Natural killer cell (primary cell): ENCODE data around the gene SNX4. TPM values are rescaled to one million over a fixed set of nuclear protein-coding genes. Genes with fewer than 3 reads are reported as not detected.

Experiments used
- ATAC-seq, 3 donors: fragments of 150-1000 bp in 2 of 3; fragments of 200-7000 bp in 1 of 3; cut with Tn5 transposase; 1 replicate in 1 of 3; 2 replicates in 2 of 3; pipeline ENCODE4 v1.10.0; 2021; ENCODE audit warnings: mild to moderate bottlenecking in 2 of 3, moderate library complexity in 2 of 3
- DNase-seq, 2 donors: peaks; one replicate each; pipeline versions ENCODE4 v3.0.0 to v3.0.0-alpha.2; 2013 to 2021; ENCODE audit warnings: mixed read lengths in 1 of 2
- H3K27ac ChIP-seq: one replicate; pipeline ENCODE4 v1.5.1; 2013; ENCODE audit warnings: mild to moderate bottlenecking, low read length
- H3K27me3 ChIP-seq: one replicate; pipeline ENCODE4 v1.6.1; 2013; ENCODE audit warnings: low read length; ENCODE audit not compliant: control insufficient read depth, insufficient read depth
- H3K36me3 ChIP-seq: one replicate; pipeline ENCODE4 v1.6.1; 2013; ENCODE audit warnings: low read length; ENCODE audit not compliant: control insufficient read depth, insufficient read depth
- H3K4me1 ChIP-seq: one replicate; pipeline ENCODE4 v1.6.1; 2013; ENCODE audit warnings: low read length; ENCODE audit not compliant: control insufficient read depth, insufficient read depth
- H3K4me3 ChIP-seq: one replicate; pipeline ENCODE4 v1.5.1; 2013; ENCODE audit warnings: low read length
- H3K9me3 ChIP-seq: one replicate; pipeline ENCODE4 v1.6.1; 2013; ENCODE audit warnings: low read length; ENCODE audit not compliant: control insufficient read depth, insufficient read depth
- H3K27ac Mint-ChIP-seq, 2 donors: one replicate each; pipeline ENCODE4 v1.8.0; 2022; ENCODE audit warnings: mild to moderate bottlenecking in 2 of 2, mixed read lengths in 2 of 2, moderate library complexity in 1 of 2
- H3K27me3 Mint-ChIP-seq, 2 donors: one replicate each; pipeline ENCODE4 v1.8.0; 2022; ENCODE audit warnings: low read depth in 2 of 2, mixed read lengths in 2 of 2
- H3K36me3 Mint-ChIP-seq: one replicate; pipeline ENCODE4 v1.8.0; 2022; ENCODE audit warnings: mixed read lengths
- H3K4me1 Mint-ChIP-seq, 2 donors: one replicate each; pipeline ENCODE4 v1.8.0; 2022; ENCODE audit warnings: mixed read lengths in 2 of 2
- H3K4me3 Mint-ChIP-seq: one replicate; pipeline ENCODE4 v1.8.0; 2022; ENCODE audit warnings: mild to moderate bottlenecking, moderate library complexity, mixed read lengths
- H3K9me3 Mint-ChIP-seq, 2 donors: one replicate each; pipeline ENCODE4 v1.8.0; 2022; ENCODE audit warnings: mixed read lengths in 2 of 2
- WGBS: methylation state at CpG from one replicate; pipeline ENCODE4 v1.1.7; 2013; ENCODE audit warnings: missing lambda C conversion rate; ENCODE audit not compliant: insufficient coverage; 5-methylcytosine and 5-hydroxymethylcytosine counted together
- intact Hi-C: fragments of 100-400 bp; cut with micrococcal nuclease; formaldehyde crosslinking; loops from one replicate; pipeline ENCODE4 v1.14.2; 2022
- total RNA-seq, 4 donors: library from RNA; stranded (reverse); fragments of 120-200 nt in 1 of 4; gene quantifications; one replicate each; pipeline versions ENCODE4 v1.2.3 to v1.2.4, GENCODE V29; 2013 to 2022
- TF ChIP-seq, protein P1 (sequence below): fragments of 200-600 bp; IDR thresholded peaks from one replicate; pipeline ENCODE4 v1.8.0; 2022; ENCODE audit warnings: antibody characterized with exemption

Gene SNX4
- total RNA-seq, 3 donors from 2014 or later (not counting 1 experiment from before 2014, with no cell fraction given), result 24.4 to 30.1 (median 29.5) TPM

DNA sequence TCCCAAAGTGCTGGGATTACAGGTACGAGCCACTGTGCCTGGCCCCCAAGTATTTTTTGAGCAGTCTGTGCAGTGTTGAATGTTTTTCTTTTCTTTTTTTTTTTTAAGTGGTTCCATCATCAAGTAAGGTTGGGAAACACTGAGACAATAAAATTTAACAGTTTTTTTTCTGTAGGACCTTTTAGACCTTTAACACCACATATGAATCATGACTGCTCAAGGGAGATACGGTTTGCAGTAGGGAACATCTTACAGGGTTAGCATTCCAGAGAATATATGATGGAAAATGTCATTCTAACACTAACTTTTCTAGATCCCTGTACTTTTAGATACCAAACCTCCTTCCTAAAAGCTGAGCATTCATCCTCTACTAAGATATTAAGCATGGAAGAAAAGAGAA is 41.7 kb downstream of the SNX4 start:
- Mint-ChIP-seq H3K36me3 (no peaks in the 10 kb centered on the region), H3K27me3 (no peaks in the 10 kb centered on the region), H3K9me3 (no peaks in the 10 kb centered on the region), H3K4me3 (no peak overlapping the region), H3K27ac (no peak overlapping the region), H3K4me1 (no peaks in the 10 kb centered on the region)
- H3K4me1 ChIP-seq, result no peaks in the 10 kb centered on the region
- no peaks in the 10 kb centered on the region for H3K9me3 ChIP-seq
- H3K27me3 ChIP-seq, result no peaks in the 10 kb centered on the region
- H3K36me3 ChIP-seq, result peaks cover 44% of the 10 kb centered on the region
- intact Hi-C loops, result no loop called here
- TF ChIP-seq, protein P1, sequence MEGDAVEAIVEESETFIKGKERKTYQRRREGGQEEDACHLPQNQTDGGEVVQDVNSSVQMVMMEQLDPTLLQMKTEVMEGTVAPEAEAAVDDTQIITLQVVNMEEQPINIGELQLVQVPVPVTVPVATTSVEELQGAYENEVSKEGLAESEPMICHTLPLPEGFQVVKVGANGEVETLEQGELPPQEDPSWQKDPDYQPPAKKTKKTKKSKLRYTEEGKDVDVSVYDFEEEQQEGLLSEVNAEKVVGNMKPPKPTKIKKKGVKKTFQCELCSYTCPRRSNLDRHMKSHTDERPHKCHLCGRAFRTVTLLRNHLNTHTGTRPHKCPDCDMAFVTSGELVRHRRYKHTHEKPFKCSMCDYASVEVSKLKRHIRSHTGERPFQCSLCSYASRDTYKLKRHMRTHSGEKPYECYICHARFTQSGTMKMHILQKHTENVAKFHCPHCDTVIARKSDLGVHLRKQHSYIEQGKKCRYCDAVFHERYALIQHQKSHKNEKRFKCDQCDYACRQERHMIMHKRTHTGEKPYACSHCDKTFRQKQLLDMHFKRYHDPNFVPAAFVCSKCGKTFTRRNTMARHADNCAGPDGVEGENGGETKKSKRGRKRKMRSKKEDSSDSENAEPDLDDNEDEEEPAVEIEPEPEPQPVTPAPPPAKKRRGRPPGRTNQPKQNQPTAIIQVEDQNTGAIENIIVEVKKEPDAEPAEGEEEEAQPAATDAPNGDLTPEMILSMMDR, result no peak
- no peak overlapping the region for H3K27ac ChIP-seq
- ATAC-seq (no peak), DNase-seq (no peak)
- no peak overlapping the region for H3K4me3 ChIP-seq
- WGBS, result 100% methylated on average over 1 of the region's 2 CpGs

DNA sequence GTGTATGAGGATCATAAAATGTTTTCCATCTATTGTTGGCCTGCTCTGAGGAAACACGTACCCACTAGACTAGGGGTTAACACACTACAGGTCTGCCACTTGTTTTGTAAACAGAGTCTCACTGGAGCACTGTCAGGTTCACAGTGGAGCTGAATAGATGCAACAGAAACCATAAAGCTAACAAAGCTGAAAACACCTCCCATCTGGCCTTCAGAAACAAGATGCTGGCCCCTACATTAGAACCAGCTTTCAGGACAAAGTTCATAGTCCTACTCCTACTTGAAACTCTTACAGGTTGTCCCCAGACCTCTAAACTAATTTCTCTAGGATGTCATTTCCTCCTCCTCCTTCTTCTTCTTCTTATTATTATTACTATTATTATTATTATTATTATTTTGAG is 42.3 kb downstream of the SNX4 start:
- H3K9me3 Mint-ChIP-seq, result no peaks in the 10 kb centered on the region
- H3K4me3 Mint-ChIP-seq, result no peak overlapping the region
- Histone ChIP-seq H3K4me3 (no peak overlapping the region), H3K9me3 (no peaks in the 10 kb centered on the region), H3K36me3 (peaks cover 47% of the 10 kb centered on the region), H3K27me3 (no peaks in the 10 kb centered on the region), H3K4me1 (no peaks in the 10 kb centered on the region), H3K27ac (no peak overlapping the region)
- no peaks in the 10 kb centered on the region for H3K4me1 Mint-ChIP-seq
- no peaks in the 10 kb centered on the region for H3K27me3 Mint-ChIP-seq
- H3K27ac Mint-ChIP-seq, result no peak overlapping the region
- DNase-seq (no peak), ATAC-seq (no peak)
- intact Hi-C loops, result no loop called here
- TF ChIP-seq, protein P1, result no peak
- H3K36me3 Mint-ChIP-seq, result no peaks in the 10 kb centered on the region
- WGBS, result 97% methylated on average over 1 of the region's 1 CpG

DNA sequence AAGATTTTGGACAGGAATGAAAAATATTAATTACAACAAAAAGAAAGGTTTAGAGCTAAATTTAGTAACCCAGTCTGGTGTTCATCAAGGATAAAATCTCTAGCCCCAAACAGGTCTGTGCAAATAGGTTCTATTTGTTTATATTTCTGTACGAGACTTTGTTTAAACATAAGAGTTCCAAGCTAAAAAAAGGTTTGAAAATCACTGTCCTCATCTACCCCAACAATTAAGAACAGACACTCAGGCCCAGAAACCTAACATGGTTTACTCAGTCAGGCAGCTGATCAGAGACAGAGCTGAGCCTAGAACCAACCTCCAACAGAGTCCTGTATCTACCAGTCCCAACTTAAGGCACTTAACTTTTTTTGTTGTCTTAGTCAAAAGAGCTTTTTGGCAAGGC is 49.3 kb downstream of the SNX4 start:
- H3K4me1 Mint-ChIP-seq, result no peaks in the 10 kb centered on the region
- Histone ChIP-seq H3K27me3 (no peaks in the 10 kb centered on the region), H3K4me1 (no peaks in the 10 kb centered on the region), H3K27ac (no peak overlapping the region), H3K36me3 (peaks cover 47% of the 10 kb centered on the region), H3K9me3 (no peaks in the 10 kb centered on the region), H3K4me3 (no peak overlapping the region)
- H3K27me3 Mint-ChIP-seq, result no peaks in the 10 kb centered on the region
- H3K36me3 Mint-ChIP-seq, result peaks cover 13% of the 10 kb centered on the region
- TF ChIP-seq, protein P1, result no peak
- ATAC-seq (no peak), DNase-seq (no peak)
- no peak overlapping the region for H3K4me3 Mint-ChIP-seq
- H3K9me3 Mint-ChIP-seq, result no peaks in the 10 kb centered on the region
- H3K27ac Mint-ChIP-seq, result no peak overlapping the region
- intact Hi-C loops, result no loop called here
- 83% methylated on average over 1 of the region's 1 CpG for WGBS

DNA sequence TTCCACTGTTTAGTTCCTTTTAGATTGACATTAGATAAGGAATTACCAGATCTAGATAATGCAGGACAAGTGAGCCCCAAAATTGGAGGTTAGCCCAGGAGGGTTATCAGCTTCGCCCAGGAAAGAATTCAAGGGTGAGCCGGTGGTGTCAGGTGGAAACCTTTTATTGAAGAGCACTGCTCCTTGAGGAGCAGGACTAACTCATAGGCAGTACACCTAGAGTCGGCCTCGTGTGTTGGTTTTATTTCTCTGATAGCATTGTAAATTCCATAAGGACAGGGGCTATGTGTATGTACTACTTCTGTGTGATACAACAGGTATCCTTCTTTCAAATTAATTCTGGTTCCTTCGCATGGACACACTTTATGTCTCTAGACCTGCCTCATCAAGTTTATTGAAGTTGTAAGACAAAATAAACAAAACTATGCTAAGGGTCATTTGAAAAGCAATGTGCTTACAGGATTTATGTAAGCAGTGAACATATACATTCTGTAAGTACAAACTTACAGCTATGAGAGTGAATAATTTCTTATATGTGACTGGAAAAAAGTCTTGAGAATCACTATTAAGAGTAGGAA is 57.2 kb downstream of the SNX4 start:
- Mint-ChIP-seq H3K9me3 (no peaks in the 10 kb centered on the region), H3K36me3 (peaks cover 10% of the 10 kb centered on the region), H3K4me3 (no peak overlapping the region), H3K27ac (no peak overlapping the region), H3K4me1 (no peaks in the 10 kb centered on the region), H3K27me3 (no peaks in the 10 kb centered on the region)
- H3K36me3 ChIP-seq, result peaks cover 36% of the 10 kb centered on the region
- no peak overlapping the region for H3K4me3 ChIP-seq
- DNase-seq (no peak), ATAC-seq (no peak)
- WGBS, result 100% methylated on average over 5 of the region's 5 CpGs
- no peaks in the 10 kb centered on the region for H3K9me3 ChIP-seq
- no peaks in the 10 kb centered on the region for H3K27me3 ChIP-seq
- H3K4me1 ChIP-seq, result no peaks in the 10 kb centered on the region
- no peak overlapping the region for H3K27ac ChIP-seq
- intact Hi-C loops, result no loop called here
- TF ChIP-seq, protein P1, result no peak
